Ramos (cell line): ENCODE data around the gene GULP1.
"Not testable (repeated sequence)": the region's sequence is repeated elsewhere in the genome, so short reads cannot be mapped to it uniquely, and the experiment has no call there.

Experiments
- in situ Hi-C: fragments of 300-500 bp; cut with MboI; formaldehyde crosslinking; loops from one replicate; pipeline ENCODE4 v1.14.3; 2022; ENCODE audit warnings: low sequenced_read_pairs; ENCODE audit not compliant: unreplicated experiment

GULP1 gene

DNA sequence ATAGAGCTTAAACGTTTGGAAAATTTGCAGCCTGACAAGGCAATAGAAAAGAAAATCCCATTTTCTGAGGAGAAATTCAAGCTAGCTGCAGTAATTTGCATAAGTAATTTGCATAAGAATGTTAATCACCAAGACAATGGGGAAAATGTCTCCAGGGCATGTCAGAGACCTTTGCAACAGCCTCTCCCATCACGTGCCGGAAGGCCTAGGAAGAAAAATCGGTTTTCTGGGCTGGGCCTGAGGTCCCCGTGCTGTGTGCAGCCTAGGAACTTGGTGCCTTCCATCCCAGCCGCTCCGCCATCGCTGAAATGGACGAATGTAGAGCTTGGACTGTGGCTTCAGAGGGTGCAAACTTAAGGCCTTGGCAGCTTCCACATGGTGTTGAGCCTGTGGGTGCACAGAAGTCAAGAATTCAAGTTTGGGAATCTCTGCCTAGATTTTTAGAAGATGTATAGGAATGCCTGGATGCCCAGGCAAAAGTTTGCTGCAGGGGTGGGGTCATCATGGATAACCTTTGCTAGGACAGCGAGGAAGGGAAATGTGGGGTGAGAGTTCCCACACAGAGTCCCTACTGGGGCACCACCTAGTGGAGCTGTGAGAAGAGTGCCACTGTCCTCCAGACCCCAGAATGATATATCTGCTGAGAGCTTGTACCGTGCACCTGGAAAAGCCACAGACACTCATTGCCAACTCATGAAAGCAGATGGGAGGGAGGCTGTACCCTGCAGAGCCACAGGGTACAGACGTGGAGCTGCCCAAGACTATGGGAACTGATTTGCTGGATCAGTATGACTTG lies 164.6 kb downstream of the GULP1 start:
- in situ Hi-C loops, result no loop called here

DNA sequence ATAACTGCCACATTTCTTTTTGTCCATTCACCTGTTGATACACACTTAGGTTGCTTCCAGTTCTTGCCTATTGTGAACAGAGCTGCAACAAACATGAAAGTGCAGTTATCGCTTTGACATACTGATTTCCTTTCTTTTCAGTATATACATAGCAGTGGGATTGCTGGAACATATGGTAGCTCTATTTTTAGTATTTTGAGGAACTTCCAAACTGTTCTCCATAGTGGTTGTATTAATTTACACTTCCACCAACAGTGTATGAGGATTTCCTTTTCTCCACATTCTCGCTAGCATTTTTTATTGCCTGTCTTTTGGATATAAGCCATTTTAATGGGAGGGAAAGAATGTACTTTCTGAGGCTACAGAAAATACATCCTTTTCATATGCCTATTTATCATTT lies 167.4 kb downstream of the GULP1 start:
- in situ Hi-C loops, result no loop called here

- in situ Hi-C loops, result not testable (repeated sequence)
Measured at GRCh38 chr2:188466078-188466477, 174.4 kb downstream of the GULP1 start.

DNA sequence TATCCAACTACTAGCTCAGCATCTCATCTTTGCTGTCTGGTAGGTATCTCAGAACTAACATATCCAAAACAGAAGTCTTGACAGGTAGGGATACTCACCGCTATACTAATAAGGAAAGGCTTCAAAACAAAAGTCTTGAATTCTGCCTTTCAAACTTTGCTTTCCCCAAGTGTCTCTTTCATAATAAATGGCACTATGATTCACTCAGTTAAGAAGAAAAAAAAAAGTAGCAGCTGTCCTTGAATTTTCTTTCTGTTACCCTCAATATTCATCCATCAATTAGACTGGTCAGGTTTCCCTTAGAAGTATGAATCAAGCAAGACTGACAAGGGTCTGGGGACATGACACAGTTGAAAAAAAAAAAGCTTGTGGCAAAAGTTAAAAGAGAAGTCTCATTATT lies 175.1 kb downstream of the GULP1 start:
- in situ Hi-C loops, result no loop called here

DNA sequence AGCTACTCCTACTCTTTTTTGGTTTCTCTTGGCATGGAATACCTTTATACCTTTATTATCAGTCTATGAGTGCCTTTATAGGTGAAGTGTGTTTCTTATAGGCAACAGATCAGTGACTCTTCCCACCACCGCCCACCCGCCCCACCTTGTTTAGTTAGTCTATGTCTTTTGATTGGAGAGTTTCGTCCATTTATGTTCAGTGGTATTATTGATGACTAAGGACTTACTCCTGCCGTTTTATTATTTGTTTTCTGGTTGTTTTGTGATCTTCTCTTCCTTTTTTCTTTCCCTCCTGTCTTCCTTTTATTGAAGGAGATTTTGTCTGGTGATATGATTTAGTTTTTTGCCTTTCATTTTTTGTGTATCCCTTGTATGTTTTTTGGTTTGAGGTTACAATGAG lies 179.5 kb downstream of the GULP1 start:
- in situ Hi-C loops, result no loop called here

DNA sequence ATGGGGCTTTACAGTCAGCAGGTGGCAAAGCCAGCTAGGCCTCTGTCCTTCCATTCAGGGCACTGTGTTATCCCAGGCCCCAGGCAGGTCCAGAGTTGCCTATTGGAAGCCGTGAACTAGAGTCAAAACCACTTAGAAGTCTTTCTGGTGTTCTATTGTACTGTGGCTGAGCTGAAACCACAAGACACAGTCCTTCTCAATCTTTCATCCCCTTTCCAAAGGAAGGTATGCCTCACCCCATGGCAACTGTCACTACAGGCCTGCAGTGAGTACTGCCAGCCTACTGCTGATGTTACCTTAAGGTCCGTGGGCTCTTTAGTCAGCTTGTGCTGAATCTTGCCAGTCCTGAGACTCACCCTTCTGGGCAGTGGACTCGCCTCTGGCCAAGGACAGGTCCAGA lies 181.6 kb downstream of the GULP1 start:
- in situ Hi-C loops, result no loop called here

DNA sequence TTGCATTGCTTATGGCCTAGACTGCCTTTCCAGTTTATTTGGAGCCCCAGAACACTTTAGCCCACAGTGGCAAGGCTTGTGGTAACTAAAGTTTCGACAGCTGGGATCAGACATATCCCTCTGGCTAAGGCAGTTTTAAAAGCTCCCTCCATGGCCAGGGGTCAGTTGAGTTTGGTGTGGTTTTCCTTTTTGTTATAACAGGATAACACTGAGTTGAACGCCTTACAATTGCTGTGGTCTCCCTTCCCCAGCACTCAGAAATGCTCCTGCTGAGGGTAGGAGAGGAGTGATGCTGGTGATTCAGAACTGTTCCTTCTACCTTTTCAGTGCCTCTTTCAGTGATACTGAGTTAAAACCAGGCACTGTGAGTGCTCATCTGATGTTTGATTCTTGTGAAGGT lies 182.6 kb downstream of the GULP1 start:
- in situ Hi-C loops, result no loop called here

DNA sequence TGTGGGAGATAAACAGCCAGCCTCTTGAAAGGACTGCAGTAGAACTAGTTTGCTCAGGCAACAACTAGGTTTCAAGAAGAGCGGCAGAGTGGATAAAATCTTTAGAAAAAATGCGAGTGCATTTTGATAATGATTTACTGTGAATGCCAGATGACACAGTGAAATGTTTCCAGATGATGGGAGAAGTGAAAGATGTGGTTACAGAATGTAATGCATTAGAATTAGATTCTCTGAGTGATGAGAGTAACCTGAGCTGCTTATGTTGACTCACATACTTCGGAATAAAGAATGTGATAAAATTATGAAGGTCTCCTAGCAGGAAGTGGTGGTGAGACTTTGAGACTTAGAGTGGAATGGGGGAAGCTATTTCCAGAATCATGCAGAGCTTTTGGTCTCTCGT lies 184.3 kb downstream of the GULP1 start:
- in situ Hi-C loops, result no loop called here

DNA sequence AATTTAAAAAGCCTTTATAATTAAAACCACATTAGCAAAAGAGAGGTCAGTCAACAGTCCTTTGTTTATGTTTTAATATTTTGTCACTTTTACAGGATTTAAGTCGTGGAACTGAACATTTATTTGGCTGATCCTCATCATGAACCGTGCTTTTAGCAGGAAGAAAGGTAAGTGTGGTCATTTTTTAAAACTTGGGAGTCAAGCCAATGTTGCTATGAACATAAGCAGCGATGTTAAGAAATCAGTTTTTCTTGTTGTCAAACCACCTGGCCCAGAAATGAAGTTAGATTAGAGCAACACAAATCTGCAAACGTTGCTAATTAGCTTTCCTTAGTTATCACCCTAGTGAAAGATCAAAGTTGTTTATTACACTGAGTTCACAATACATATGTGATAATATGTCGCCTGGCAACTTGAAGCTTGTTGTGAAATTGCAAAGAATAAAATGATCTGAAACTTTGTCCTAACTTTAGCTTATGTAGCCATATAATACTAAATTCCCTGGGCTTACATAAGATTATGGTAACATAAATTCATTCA lies 186.0 kb downstream of the GULP1 start:
- in situ Hi-C loops, result no loop called here

DNA sequence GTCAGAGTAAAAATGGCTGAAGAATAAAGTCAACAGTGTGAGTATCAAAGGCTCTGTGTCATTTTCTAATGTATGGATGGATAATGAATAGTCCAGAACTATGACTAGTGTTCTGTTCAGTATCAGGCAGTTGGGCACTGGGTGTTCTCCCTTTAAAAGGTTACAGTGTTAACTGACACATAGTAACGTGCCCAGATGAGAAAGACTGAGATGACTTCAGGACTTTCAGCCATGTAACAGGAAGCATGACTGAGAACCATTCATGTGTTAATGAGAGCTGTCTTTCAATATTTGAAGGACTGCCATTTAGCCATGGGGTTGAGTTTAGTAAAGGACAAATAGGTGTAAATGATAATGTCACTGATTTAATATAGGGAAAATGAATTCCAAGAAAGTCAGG lies 187.1 kb downstream of the GULP1 start:
- in situ Hi-C loops, result no loop called here

DNA sequence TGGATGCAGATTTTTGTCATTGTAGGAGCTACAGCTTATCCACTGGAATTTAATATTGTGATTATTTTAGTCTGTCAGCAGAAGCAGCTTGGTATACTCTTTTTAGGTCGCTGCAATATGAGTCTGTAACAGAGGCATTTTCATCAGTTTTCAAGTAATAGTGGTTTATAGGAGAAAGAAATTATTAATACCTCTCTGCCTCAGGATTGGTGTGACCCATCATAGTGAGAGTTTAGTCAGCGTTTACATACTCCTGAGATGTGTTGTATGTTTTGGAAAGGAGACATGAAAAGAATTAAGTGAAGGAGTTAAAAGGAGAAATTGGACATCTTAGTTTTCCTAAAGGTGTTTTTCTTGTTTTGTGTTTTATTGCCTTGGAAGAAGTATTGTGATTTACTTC lies 189.8 kb downstream of the GULP1 start:
- in situ Hi-C loops, result no loop called here

GRCh38 chr2:188485496-188485895 lies 193.8 kb downstream of the GULP1 start:
- in situ Hi-C loops, result no loop called here

DNA sequence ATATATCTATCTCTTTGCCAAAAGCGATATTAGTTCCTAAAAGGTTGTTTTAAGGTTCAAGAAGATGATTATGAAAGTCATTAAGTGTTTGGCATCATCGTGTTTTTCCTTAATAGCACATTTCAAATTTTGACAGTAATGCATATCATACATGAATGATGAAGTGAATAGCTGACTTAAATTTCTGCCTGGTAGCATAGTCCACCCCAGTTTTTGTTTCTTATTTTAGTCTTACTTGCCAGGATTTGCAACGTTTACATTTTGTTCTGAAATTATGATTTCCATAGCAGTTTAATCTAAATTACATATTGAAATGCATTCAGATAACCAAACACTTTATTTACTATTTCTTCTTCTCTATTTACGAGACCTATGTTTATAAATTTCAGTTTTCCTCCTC lies 201.1 kb downstream of the GULP1 start:
- in situ Hi-C loops, result no loop called here

GRCh38 chr2:188494906-188495305 lies 203.2 kb downstream of the GULP1 start:
- in situ Hi-C loops, result no loop called here

GRCh38 chr2:188495969-188496431 lies 204.3 kb downstream of the GULP1 start:
- in situ Hi-C loops, result no loop called here

GRCh38 chr2:188497726-188498125 lies 206.1 kb downstream of the GULP1 start:
- in situ Hi-C loops, result no loop called here

- in situ Hi-C loops, result loop anchor here (25.0 kb wide), 1 partner anchor 908 kb away; no protein-coding TSS in a partner anchor
Measured at GRCh38 chr2:188503975-188504374, 212.3 kb downstream of the GULP1 start.

DNA sequence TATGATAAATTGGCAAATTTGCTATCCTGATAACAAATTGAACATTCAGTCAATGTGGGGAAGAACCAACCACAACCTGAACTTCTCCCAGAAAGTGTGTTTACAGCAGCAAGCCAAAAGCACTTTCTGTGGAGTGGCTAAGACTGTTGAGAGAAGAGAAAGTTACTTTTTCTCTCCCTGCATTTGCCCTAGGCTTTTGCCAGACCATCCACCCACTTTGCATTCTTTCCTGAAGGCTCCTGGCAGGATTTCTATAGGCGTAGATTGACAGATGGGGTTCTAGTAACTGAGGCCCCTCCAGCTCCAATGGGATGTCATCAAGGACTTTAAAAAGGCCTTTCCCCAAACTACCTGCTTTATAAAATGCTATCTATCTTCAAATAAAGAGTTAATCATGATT lies 215.2 kb downstream of the GULP1 start:
- in situ Hi-C loops, result loop anchor here (25.0 kb wide), 1 partner anchor 905 kb away; no protein-coding TSS in a partner anchor

- in situ Hi-C loops, result loop anchor here (25.0 kb wide), 1 partner anchor 901 kb away; no protein-coding TSS in a partner anchor
Measured at GRCh38 chr2:188511346-188511745, 219.7 kb downstream of the GULP1 start.

- in situ Hi-C loops, result loop anchor here (25.0 kb wide), 1 partner anchor 900 kb away; no protein-coding TSS in a partner anchor
Measured at GRCh38 chr2:188512456-188512855, 220.8 kb downstream of the GULP1 start.

- in situ Hi-C loops, result loop anchor here (25.0 kb wide), 1 partner anchor 896 kb away; no protein-coding TSS in a partner anchor
Measured at GRCh38 chr2:188515918-188516317, 224.2 kb downstream of the GULP1 start.
